Small intestine (tissue), 7 donors: ENCODE results near the gene PGM5. TPM values are rescaled to one million over a fixed set of nuclear protein-coding genes. Genes with fewer than 3 reads are reported as not detected.
A peak's percentile ranks its signal among the peaks of the same experiment; 100 is the strongest.
"Not testable (repeated sequence)": the region's sequence is repeated elsewhere in the genome, so short reads cannot be mapped to it uniquely, and the experiment has no call there.

Experiments used
- DNase-seq, 2 donors: peaks; one replicate each; pipeline versions ENCODE4 v3.0.0 to v3.0.0-alpha.2; 2013
- FAIRE-seq: peaks from 2 replicates; lab custom pipeline; 2012; peaks lifted over from hg19 to GRCh38; lab: Jason Lieb, UNC
- H3K27ac ChIP-seq, 3 donors: one replicate each; pipeline ENCODE4 v1.5.1; 2013; ENCODE audit warnings: low read length in 2 of 3, mild to moderate bottlenecking in 2 of 3, control low read depth in 1 of 3, inconsistent platforms in 1 of 3, low read depth in 1 of 3, moderate library complexity in 1 of 3
- H3K27me3 ChIP-seq, 3 donors: one replicate each; pipeline ENCODE4 v1.6.1; 2013; ENCODE audit warnings: low read length in 3 of 3, inconsistent platforms in 1 of 3; ENCODE audit not compliant: control insufficient read depth in 3 of 3, insufficient read depth in 3 of 3
- H3K36me3 ChIP-seq, 3 donors: one replicate each; pipeline ENCODE4 v1.6.1; 2013; ENCODE audit warnings: low read length in 3 of 3, inconsistent platforms in 1 of 3, low read depth in 1 of 3, mild to moderate bottlenecking in 1 of 3, moderate library complexity in 1 of 3; ENCODE audit not compliant: control insufficient read depth in 3 of 3, insufficient read depth in 2 of 3
- H3K4me1 ChIP-seq, 3 donors: one replicate each; pipeline ENCODE4 v1.6.1; 2013; ENCODE audit warnings: low read length in 2 of 3, inconsistent platforms in 1 of 3, low read depth in 1 of 3, mild to moderate bottlenecking in 1 of 3, moderate library complexity in 1 of 3; ENCODE audit not compliant: control insufficient read depth in 3 of 3, insufficient read depth in 2 of 3
- H3K4me3 ChIP-seq, 3 donors: one replicate each; pipeline ENCODE4 v1.5.1; 2013; ENCODE audit warnings: low read length in 3 of 3, control low read depth in 1 of 3, inconsistent platforms in 1 of 3, low read depth in 1 of 3, mild to moderate bottlenecking in 1 of 3, moderate library complexity in 1 of 3
- H3K9me3 ChIP-seq, 2 donors: one replicate each; pipeline ENCODE4 v1.6.1; 2013; ENCODE audit warnings: low read depth in 1 of 2, low read length in 1 of 2; ENCODE audit not compliant: control insufficient read depth in 2 of 2, insufficient read depth in 1 of 2
- WGBS, 3 donors: extraction: QIAGEN DNeasy Blood & Tissue Kit; methylation state at CpG; one replicate each; pipeline ENCODE4 v1.1.7; 2013; 5-methylcytosine and 5-hydroxymethylcytosine counted together
- polyA plus RNA-seq, 4 donors: library from polyadenylated mRNA; stranded (reverse) in 3 of 4; unstranded in 1 of 4; fragments of 200-250 nt in 3 of 4; fragments of 120-200 nt in 1 of 4; gene quantifications; one replicate each; pipeline versions ENCODE4 v1.2.1 to v1.2.3, GENCODE V29; 2013
- donor health status: healthy with polysubstance abuse.
- donor health status: control.
- donor health status: control.
- donor health status: Bipolar disorder and iron deficiency.
- donor health status: healthy.

The PGM5 gene
- polyA plus RNA-seq, 4 donors, result 1.6 to 21.8 (median 6.7) TPM

DNA sequence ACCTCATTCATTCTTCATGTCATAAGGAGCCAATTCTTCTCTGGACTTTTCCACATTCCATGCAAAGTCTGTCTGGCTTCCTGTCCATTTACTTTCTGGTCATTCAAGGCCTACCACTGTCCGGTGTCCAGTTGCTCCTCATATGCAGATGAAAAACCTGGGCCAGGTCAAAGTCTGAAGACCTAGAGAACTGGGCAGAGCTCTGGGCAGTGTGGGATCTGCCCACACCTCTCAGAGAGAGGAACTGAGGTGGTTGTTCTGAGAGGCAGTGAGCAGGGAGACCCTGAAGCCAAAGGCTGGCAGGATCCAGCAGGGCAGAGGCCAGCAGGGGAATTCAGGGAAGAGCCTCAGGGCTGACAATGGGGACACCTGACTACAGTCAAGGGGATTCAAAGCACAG is 58.7 kb downstream of the PGM5 start:
- not testable (repeated sequence) for DNase-seq, H3K27ac ChIP-seq, H3K9me3 ChIP-seq, FAIRE-seq, H3K36me3 ChIP-seq, H3K4me1 ChIP-seq, H3K4me3 ChIP-seq
- 77 to 100% (median 97%) methylated on average over 1 of the region's 1 CpG for WGBS, 3 donors
- H3K27me3 ChIP-seq, result peaks cover 0 to 12% (median 0%) of the 10 kb centered on the region in 3 donors

DNA sequence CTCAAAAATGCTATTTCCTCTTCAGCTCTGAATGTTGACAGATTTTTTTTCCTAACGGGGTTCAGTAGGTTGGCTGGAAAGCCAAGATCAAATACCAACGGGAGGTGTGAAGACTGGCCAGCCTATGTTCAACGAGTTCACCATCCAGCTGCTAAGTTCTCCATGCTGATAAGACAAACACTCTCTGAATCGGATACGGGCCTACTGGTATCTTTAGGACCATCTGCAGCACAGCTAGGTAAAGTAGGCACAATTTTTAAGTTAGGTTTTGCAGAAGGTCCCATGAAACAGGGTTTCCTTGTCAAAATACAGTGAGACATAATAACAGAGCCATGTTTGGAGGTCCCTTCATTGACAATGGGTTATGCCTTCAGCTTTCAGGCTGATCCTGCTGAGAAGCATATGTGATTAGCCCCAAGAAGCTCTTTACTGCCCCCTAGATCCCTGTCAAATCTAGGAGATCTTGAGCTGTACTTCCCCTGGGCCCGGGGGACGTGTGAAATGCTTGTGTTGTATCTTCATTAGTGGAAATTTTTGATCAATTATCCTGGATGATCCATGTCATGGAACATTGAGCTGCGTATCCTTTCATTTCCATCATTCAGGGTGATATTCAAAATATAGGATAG is 60.6 kb downstream of the PGM5 start:
- no peaks in the 10 kb centered on the region for H3K9me3 ChIP-seq
- WGBS, 3 donors, result 34 to 62% (median 43%) methylated on average over 8 of the region's 8 CpGs
- DNase-seq (peak in 1 of 2 donors; percentile 11), FAIRE-seq (no peak)
- H3K4me3 ChIP-seq, result no peak overlapping the region
- H3K27ac ChIP-seq, result no peak overlapping the region
- peaks cover 0 to 12% (median 0%) of the 10 kb centered on the region in 3 donors for H3K27me3 ChIP-seq
- H3K4me1 ChIP-seq, result no peaks in the 10 kb centered on the region
- no peaks in the 10 kb centered on the region for H3K36me3 ChIP-seq

DNA sequence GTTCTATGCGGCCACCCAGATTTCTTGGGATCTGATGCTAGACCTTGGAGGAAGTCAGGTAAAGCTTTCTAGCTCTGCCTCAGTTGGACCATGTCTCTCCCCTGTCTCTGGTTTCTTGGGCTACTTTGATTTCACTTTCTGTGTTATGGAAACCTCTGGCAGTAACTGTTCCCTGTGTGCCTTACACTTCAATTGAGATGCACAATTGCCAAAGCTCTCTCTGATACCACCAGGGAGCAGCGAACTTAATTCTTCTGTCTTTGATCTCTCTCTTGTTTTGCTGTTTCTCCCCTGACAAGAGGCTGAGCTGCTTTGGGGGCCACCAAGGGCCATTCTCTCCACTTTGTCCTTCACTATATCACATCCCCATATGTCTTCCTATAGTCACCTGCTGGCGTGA is 61.4 kb downstream of the PGM5 start:
- H3K27me3 ChIP-seq, result peaks cover 0 to 12% (median 0%) of the 10 kb centered on the region in 3 donors
- FAIRE-seq (no peak), DNase-seq (no peak)
- H3K9me3 ChIP-seq, result no peaks in the 10 kb centered on the region
- H3K4me1 ChIP-seq, result no peaks in the 10 kb centered on the region
- no peaks in the 10 kb centered on the region for H3K36me3 ChIP-seq
- no peak overlapping the region for H3K27ac ChIP-seq
- 86 to 93% (median 93%) methylated on average over 3 of the region's 3 CpGs for WGBS, 3 donors
- no peak overlapping the region for H3K4me3 ChIP-seq

DNA sequence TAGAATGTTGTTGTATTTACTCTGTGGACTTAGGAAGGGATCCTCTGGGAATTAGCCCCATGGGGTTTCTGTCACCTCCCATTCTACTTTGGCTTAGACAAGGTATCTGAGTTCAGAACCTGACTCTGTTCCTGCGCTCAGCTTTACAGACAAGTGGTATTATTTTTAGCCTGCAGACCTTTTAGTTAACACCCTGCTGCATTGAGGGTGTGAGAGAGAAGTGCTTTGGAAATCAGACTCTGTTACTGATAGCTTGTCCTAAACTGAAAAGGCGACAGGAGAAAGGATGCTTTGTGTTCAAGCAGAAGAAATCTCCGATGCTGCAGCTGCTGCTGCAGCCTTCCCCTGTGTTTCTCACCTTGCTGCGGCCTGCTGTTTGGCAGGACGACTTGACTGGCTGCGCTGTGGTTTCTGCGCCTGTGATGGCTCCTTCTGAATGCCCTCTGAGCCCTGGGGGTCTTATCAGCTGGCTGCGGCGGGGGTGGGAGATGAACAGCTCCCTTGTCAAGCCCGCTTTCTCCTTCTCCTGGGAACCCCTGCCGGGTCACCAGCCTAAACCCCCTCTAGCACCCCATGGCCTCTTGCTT is 61.9 kb downstream of the PGM5 start:
- no peak for FAIRE-seq
- H3K27ac ChIP-seq, result no peak overlapping the region
- WGBS, 3 donors, result 72 to 82% (median 76%) methylated on average over 11 of the region's 11 CpGs

DNA sequence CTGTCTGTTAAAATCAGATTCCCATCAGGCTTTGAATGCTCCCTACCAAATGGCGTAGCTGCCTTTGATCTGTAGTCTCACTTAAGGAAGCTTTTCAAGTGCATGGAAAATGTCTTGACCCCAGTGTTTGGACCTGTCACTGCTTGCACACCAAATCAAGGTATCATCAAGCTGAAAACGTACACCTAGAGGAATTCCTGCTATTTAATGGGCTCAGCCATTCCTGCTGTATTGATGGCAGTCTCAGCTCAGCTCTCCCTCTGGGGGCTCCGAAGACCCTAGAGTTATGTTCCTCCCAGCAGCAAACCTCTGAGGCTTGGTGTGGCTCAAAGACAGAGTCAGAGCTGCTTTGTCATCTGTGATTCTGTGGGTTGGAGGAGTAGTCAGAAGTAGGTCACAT is 63.5 kb downstream of the PGM5 start:
- FAIRE-seq (no peak), DNase-seq (no peak)
- Histone ChIP-seq H3K9me3 (no peaks in the 10 kb centered on the region), H3K27ac (no peak overlapping the region), H3K4me1 (no peaks in the 10 kb centered on the region), H3K36me3 (no peaks in the 10 kb centered on the region), H3K27me3 (peaks cover 0 to 12% (median 0%) of the 10 kb centered on the region in 3 donors), H3K4me3 (no peak overlapping the region)
- 52 to 67% (median 65%) methylated on average over 3 of the region's 3 CpGs for WGBS, 3 donors

More for the DNA sequence above, 61.9 kb downstream of the PGM5 start:
- H3K36me3 ChIP-seq, result no peaks in the 10 kb centered on the region
- peaks cover 0 to 12% (median 0%) of the 10 kb centered on the region in 3 donors for H3K27me3 ChIP-seq
- DNase-seq, result no peak
- no peaks in the 10 kb centered on the region for H3K4me1 ChIP-seq
- H3K4me3 ChIP-seq, result no peak overlapping the region
- H3K9me3 ChIP-seq, result no peaks in the 10 kb centered on the region

DNA sequence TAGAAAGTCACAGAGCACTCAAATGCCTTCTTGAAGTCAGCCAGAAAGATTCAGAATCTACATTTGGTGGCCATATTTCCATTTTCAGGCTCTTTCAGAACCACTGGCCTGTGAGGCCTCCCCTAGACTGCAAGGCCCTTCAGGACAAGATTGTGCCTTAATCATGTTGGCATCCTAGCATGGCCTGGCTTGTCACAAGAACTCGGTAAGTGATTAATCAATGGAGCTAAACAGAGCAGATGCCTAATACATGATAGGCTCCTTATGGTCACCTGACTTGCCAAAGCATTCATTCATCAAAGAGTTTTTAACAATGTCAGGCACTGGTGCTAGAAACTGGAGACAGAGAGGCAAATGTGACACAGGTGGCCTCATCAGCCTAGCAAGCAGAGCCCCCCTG is 70.3 kb downstream of the PGM5 start:
- Histone ChIP-seq H3K27me3 (no peaks in the 10 kb centered on the region), H3K36me3 (no peaks in the 10 kb centered on the region), H3K4me1 (no peaks in the 10 kb centered on the region), H3K9me3 (no peaks in the 10 kb centered on the region), H3K4me3 (no peak overlapping the region), H3K27ac (no peak overlapping the region)
- no peak for DNase-seq
- FAIRE-seq, result no peak
- whole genome bisulfite sequencing, 3 donors, result 45 to 75% (median 65%) methylated on average over 1 of the region's 1 CpG

DNA sequence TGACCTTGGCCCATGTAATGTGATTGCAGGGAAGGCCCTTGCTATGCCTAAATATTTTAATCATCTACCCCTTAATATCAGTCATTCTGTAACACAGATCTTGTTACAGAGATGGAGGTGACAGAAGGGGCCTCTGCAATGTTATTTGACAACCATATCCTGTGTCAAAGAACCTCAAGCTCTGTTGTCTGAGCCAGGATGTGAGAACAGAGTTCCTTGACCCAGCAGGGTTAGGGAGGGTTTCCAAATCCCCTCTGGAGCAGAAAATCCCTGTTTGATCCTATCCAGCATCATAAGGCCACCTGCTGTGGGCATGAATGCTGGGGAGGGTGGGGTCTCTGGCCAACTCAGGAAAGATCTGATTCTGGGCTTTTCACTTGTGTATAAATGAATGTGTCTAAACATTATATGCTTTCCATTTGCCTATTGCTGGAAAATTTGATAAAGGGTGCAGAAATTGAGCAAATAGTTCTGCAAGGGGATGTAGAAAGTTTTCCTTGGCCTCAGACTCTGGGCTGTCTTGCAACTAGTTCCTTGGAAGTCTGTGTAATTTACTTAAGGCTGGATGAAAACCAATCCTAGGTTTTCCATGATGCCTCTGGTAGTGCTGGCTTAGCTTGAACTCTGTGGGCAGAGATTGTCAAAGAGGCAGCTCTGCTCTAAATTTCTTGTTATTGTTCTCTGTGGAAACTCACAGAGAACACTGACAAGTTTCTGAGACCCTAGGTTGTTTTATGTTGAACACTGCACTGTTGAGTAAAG is 71.0 kb downstream of the PGM5 start:
- no peak overlapping the region for H3K4me3 ChIP-seq
- H3K9me3 ChIP-seq, result no peaks in the 10 kb centered on the region
- H3K36me3 ChIP-seq, result no peaks in the 10 kb centered on the region
- H3K27ac ChIP-seq, result no peak overlapping the region
- no peaks in the 10 kb centered on the region for H3K27me3 ChIP-seq
- no peaks in the 10 kb centered on the region for H3K4me1 ChIP-seq
- DNase-seq (no peak), FAIRE-seq (no peak)

DNA sequence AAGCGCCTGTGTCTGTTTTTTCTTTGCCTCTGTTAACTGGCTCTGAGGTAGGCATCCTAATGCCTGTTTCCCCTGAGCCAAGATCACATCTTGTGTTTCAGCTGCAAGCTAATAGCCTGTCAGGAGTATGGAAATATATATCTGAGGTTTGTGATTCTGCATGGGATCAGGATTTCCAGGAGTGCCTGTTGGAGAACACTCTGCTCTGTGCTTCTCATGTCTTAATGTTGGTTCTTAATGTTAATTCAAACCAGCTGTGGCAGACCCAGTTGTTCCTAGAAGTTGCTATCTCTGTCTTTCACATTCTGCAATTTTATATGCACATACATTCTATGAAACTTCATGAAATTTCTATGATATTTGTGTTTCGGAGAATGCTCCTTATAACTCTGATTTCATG is 72.1 kb downstream of the PGM5 start:
- WGBS, 3 donors, result 48 to 94% (median 50%) methylated on average over 2 of the region's 2 CpGs
- no peaks in the 10 kb centered on the region for H3K9me3 ChIP-seq
- H3K27me3 ChIP-seq, result no peaks in the 10 kb centered on the region
- no peaks in the 10 kb centered on the region for H3K4me1 ChIP-seq
- FAIRE-seq, result no peak
- no peak overlapping the region for H3K27ac ChIP-seq
- no peak for DNase-seq
- H3K4me3 ChIP-seq, result no peak overlapping the region
- H3K36me3 ChIP-seq, result no peaks in the 10 kb centered on the region
